Right renal pelvis (tissue), 4 donors: ENCODE measurements around the gene RNF10. TPM values are rescaled to one million over a fixed set of nuclear protein-coding genes. Genes with fewer than 3 reads are reported as not detected.
"Not testable (repeated sequence)": the region's sequence is repeated elsewhere in the genome, so short reads cannot be mapped to it uniquely, and the experiment has no call there.

Experiments
- DNase-seq, 4 donors: peaks; one replicate each; pipeline ENCODE4 v3.0.0-alpha.2; 2013; ENCODE audit warnings: low read depth in 4 of 4, low spot score in 3 of 4, missing footprints in 1 of 4
- polyA plus RNA-seq, 4 donors: library from polyadenylated mRNA; unstranded; fragments of 120-200 nt; gene quantifications; one replicate each; pipeline ENCODE4 v1.2.1, GENCODE V29; 2013; ENCODE audit not compliant: insufficient read length in 4 of 4

The RNF10 gene
- polyA plus RNA-seq, 4 donors = 181 to 232 (median 207) TPM

GRCh38 chr12:120522568-120522967 lies 11.6 kb upstream of the RNF10 start:
- DNase-seq = no peak

GRCh38 chr12:120528861-120529525 lies 5.2 kb upstream of the RNF10 start, which contains the start of gene COQ5:
Gene COQ5, minus strand, starts transcription at chr12:120529158. Its CDS starts 17 bp downstream, at chr12:120529141.
- DNase-seq = peak; percentile 86 to 90 (median 90)

- DNase-seq = peak in 2 of 4 donors; percentile 26 to 32
Measured at GRCh38 chr12:120529641-120530417, 4.3 kb upstream of the RNF10 start.

- not testable (repeated sequence) for DNase-seq
Measured at GRCh38 chr12:120530418-120530761, 3.8 kb upstream of the RNF10 start.

- no peak for DNase-seq
Measured at GRCh38 chr12:120532701-120533238, 1.4 kb upstream of the RNF10 start.

GRCh38 chr12:120534703-120535655 lies 823 bp downstream of the RNF10 start:
- DNase-seq = peak in 2 of 4 donors; percentile 27 to 45

- DNase-seq = no peak
Measured at GRCh38 chr12:120536064-120536791, 2.1 kb downstream of the RNF10 start.

- DNase-seq = no peak
Measured at GRCh38 chr12:120537856-120538220, 3.7 kb downstream of the RNF10 start.

- DNase-seq = no peak
Measured at GRCh38 chr12:120538281-120539156, 4.4 kb downstream of the RNF10 start.

GRCh38 chr12:120539303-120539702 lies 5.1 kb downstream of the RNF10 start:
- DNase-seq = no peak

- DNase-seq = no peak
Measured at GRCh38 chr12:120540445-120540844, 6.3 kb downstream of the RNF10 start.

- DNase-seq = no peak
Measured at GRCh38 chr12:120542166-120542565, 8.0 kb downstream of the RNF10 start.

GRCh38 chr12:120544691-120545090 lies 10.5 kb downstream of the RNF10 start:
- no peak for DNase-seq

GRCh38 chr12:120546050-120546386 lies 11.9 kb downstream of the RNF10 start:
- DNase-seq = no peak

- no peak for DNase-seq
Measured at GRCh38 chr12:120554678-120555077, 20.5 kb downstream of the RNF10 start.

- DNase-seq = no peak
Measured at GRCh38 chr12:120557589-120557988, 23.4 kb downstream of the RNF10 start.

GRCh38 chr12:120562906-120563305 lies 28.8 kb downstream of the RNF10 start:
- no peak for DNase-seq

GRCh38 chr12:120563495-120563894 lies 29.3 kb downstream of the RNF10 start:
- no peak for DNase-seq

- DNase-seq = no peak
Measured at GRCh38 chr12:120571299-120571698, 37.1 kb downstream of the RNF10 start.
